ENCODE data around the gene ERLIN1. TPM values are rescaled to one million over a fixed set of nuclear protein-coding genes. Genes with fewer than 3 reads are reported as not detected.

Gene ERLIN1
- total RNA-seq, 2 donors from 2014 or later, result 7.2 to 10.8 TPM

GRCh38 chr10:100172349-100172748 lies 13.5 kb downstream of the ERLIN1 start:
- H3K27me3 ChIP-seq, result no peaks in the 10 kb centered on the region
- no peaks in the 10 kb centered on the region for H3K9me3 ChIP-seq
- no peak for DNase-seq (ENCODE audit: low spot score)
- H3K36me3 ChIP-seq, result peaks cover 41% of the 10 kb centered on the region
- H3K4me3 ChIP-seq, result no peak overlapping the region
- TF ChIP-seq CTCF (IDR thresholded peaks at IDR 0.05), result no peak
- H3K27ac ChIP-seq, result no peak overlapping the region
- no peaks in the 10 kb centered on the region for H3K4me1 ChIP-seq

GRCh38 chr10:100168313-100168643 lies 17.6 kb downstream of the ERLIN1 start:
- no peak for DNase-seq (ENCODE audit: low spot score)
- H3K4me1 ChIP-seq, result no peaks in the 10 kb centered on the region
- peaks cover 7% of the 10 kb centered on the region for H3K36me3 ChIP-seq
- TF ChIP-seq CTCF (IDR thresholded peaks at IDR 0.05), result no peak
- no peak overlapping the region for H3K4me3 ChIP-seq
- H3K27ac ChIP-seq, result no peak overlapping the region
- no peaks in the 10 kb centered on the region for H3K9me3 ChIP-seq
- no peaks in the 10 kb centered on the region for H3K27me3 ChIP-seq

GRCh38 chr10:100167553-100168312 lies 18.1 kb downstream of the ERLIN1 start:
- Histone ChIP-seq H3K36me3 (peaks cover 6% of the 10 kb centered on the region), H3K27ac (no peak overlapping the region), H3K9me3 (no peaks in the 10 kb centered on the region), H3K4me1 (no peaks in the 10 kb centered on the region), H3K27me3 (no peaks in the 10 kb centered on the region), H3K4me3 (no peak overlapping the region)
- no peak for DNase-seq (ENCODE audit: low spot score)
- TF ChIP-seq CTCF (IDR thresholded peaks at IDR 0.05), result no peak

GRCh38 chr10:100163704-100164621 lies 21.9 kb downstream of the ERLIN1 start:
- Histone ChIP-seq H3K9me3 (no peaks in the 10 kb centered on the region), H3K27me3 (no peaks in the 10 kb centered on the region), H3K4me1 (no peaks in the 10 kb centered on the region), H3K27ac (no peak overlapping the region), H3K4me3 (no peak overlapping the region), H3K36me3 (peaks cover 12% of the 10 kb centered on the region)
- no peak for DNase-seq (ENCODE audit: low spot score)
- no peak for TF ChIP-seq CTCF (IDR thresholded peaks at IDR 0.05)

GRCh38 chr10:100162696-100163095 lies 23.1 kb downstream of the ERLIN1 start:
- Histone ChIP-seq H3K27me3 (no peaks in the 10 kb centered on the region), H3K4me3 (no peak overlapping the region), H3K36me3 (peaks cover 12% of the 10 kb centered on the region), H3K9me3 (no peaks in the 10 kb centered on the region), H3K4me1 (no peaks in the 10 kb centered on the region), H3K27ac (no peak overlapping the region)
- no peak for DNase-seq (ENCODE audit: low spot score)
- no peak for TF ChIP-seq CTCF (IDR thresholded peaks at IDR 0.05)
